Measurements from ENCODE around the gene DEXI. TPM values are rescaled to one million over a fixed set of nuclear protein-coding genes. Genes with fewer than 3 reads are reported as not detected.
A peak's percentile ranks its signal among the peaks of the same experiment; 100 is the strongest.

The DEXI gene
- total and polyA plus RNA-seq, 8 donors, result 12.0 to 22.6 (median 16.8) TPM

- DNase-seq (no peak), ATAC-seq (no peak), FAIRE-seq (no peak)
- Histone ChIP-seq H3K4me1 (no peaks in the 10 kb centered on the region), H3K36me3 (peaks cover 0 to 5% (median 0%) of the 10 kb centered on the region in 3 donors), H3K4me3 (no peak overlapping the region), H3K9me3 (no peaks in the 10 kb centered on the region), H3K27me3 (no peaks in the 10 kb centered on the region), H3K27ac (no peak overlapping the region)
- intact Hi-C loops (cut with DNase I), result loop anchor here in 1 of 3 donors (5.0 to 10.0 kb wide), 2 partner anchors 69 to 146 kb away; no protein-coding TSS in a partner anchor
- TF ChIP-seq CTCF (IDR thresholded peaks at IDR 0.05), result no peak
Measured at GRCh38 chr16:10911267-10911666, 31.0 kb downstream of the DEXI start.

- Histone ChIP-seq H3K9me3 (no peaks in the 10 kb centered on the region), H3K4me1 (no peaks in the 10 kb centered on the region), H3K36me3 (peaks cover 0 to 5% (median 0%) of the 10 kb centered on the region in 3 donors), H3K27ac (no peak overlapping the region), H3K27me3 (no peaks in the 10 kb centered on the region), H3K4me3 (no peak overlapping the region)
- 91 to 95% methylated on average over 21 of the region's 21 CpGs for WGBS, 2 donors
- no peak for TF ChIP-seq CTCF (IDR thresholded peaks at IDR 0.05)
- DNase-seq, result no peak
- intact Hi-C loops (cut with DNase I), result loop anchor here in 1 of 3 donors (10.0 kb wide), 1 partner anchor 63 kb away; no protein-coding TSS in a partner anchor
- no peak for ATAC-seq
- FAIRE-seq, result no peak
Measured at GRCh38 chr16:10907757-10908045, 34.6 kb downstream of the DEXI start.

- Histone ChIP-seq H3K4me3 (no peak overlapping the region), H3K27ac (no peak overlapping the region), H3K27me3 (no peaks in the 10 kb centered on the region), H3K9me3 (no peaks in the 10 kb centered on the region), H3K36me3 (peaks cover 0 to 5% (median 0%) of the 10 kb centered on the region in 3 donors), H3K4me1 (no peaks in the 10 kb centered on the region)
- DNase-seq, result no peak
- ATAC-seq, result peak in 1 of 4 donors; percentile 21
- TF ChIP-seq CTCF (IDR thresholded peaks at IDR 0.05), result no peak
- intact Hi-C loops (cut with DNase I), result loop anchor here in 1 of 3 donors (10.0 kb wide), 1 partner anchor 62 kb away; no protein-coding TSS in a partner anchor
- WGBS, 2 donors, result 88 to 93% methylated on average over 45 to 46 of the region's 46 CpGs
- FAIRE-seq, result no peak
Measured at GRCh38 chr16:10906914-10907756, 35.1 kb downstream of the DEXI start.

DNA sequence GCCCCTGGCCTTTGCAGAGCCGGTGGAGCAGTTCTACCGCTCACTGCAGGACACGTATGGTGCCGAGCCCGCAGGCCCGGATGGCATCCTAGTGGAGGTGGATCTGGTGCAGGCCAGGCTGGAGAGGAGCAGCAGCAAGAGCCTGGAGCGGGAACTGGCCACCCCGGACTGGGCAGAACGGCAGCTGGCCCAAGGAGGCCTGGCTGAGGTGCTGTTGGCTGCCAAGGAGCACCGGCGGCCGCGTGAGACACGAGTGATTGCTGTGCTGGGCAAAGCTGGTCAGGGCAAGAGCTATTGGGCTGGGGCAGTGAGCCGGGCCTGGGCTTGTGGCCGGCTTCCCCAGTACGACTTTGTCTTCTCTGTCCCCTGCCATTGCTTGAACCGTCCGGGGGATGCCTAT lies 35.8 kb downstream of the DEXI start:
- H3K36me3 ChIP-seq, result peaks cover 0 to 5% (median 0%) of the 10 kb centered on the region in 3 donors
- H3K27ac ChIP-seq, result no peak overlapping the region
- H3K4me3 ChIP-seq, result no peak overlapping the region
- DNase-seq (no peak), FAIRE-seq (no peak), ATAC-seq (no peak)
- intact Hi-C loops (cut with DNase I), result loop anchor here in 1 of 3 donors (10.0 kb wide), 1 partner anchor 62 kb away; no protein-coding TSS in a partner anchor
- WGBS, 2 donors, result 91 to 93% methylated on average over 19 of the region's 19 CpGs
- H3K4me1 ChIP-seq, result no peaks in the 10 kb centered on the region
- no peaks in the 10 kb centered on the region for H3K27me3 ChIP-seq
- no peak for TF ChIP-seq CTCF (IDR thresholded peaks at IDR 0.05)
- H3K9me3 ChIP-seq, result no peaks in the 10 kb centered on the region

- ATAC-seq (no peak), DNase-seq (no peak), FAIRE-seq (no peak)
- intact Hi-C loops (cut with DNase I), result loop anchor here in 1 of 3 donors (10.0 kb wide), 1 partner anchor 58 kb away; no protein-coding TSS in a partner anchor
- Histone ChIP-seq H3K4me1 (no peaks in the 10 kb centered on the region), H3K27ac (no peak overlapping the region), H3K36me3 (no peaks in the 10 kb centered on the region), H3K9me3 (no peaks in the 10 kb centered on the region), H3K4me3 (no peak overlapping the region), H3K27me3 (no peaks in the 10 kb centered on the region)
- WGBS, 2 donors, result 95 to 96% methylated on average over 1 of the region's 1 CpG
- TF ChIP-seq CTCF (IDR thresholded peaks at IDR 0.05), result no peak
Measured at GRCh38 chr16:10902999-10903398, 39.3 kb downstream of the DEXI start.
